Esophagus squamous epithelium (tissue), 4 donors: Measurements from ENCODE around the gene ZSWIM6.

ENCODE experiments used
- POLR2A ChIP-seq, 4 donors: fragments of 450-650 bp; IDR thresholded peaks; one replicate each; pipeline ENCODE4 v1.6.1; 2017; ENCODE audit warnings: antibody characterized with exemption in 4 of 4, mild to moderate bottlenecking in 4 of 4, moderate library complexity in 3 of 4
- TF ChIP-seq, protein P1 (sequence below), 6 experiments: fragments of 450-650 bp in 4 of 6; fragments of 200-600 bp in 2 of 6; sonication (generic) in 2 of 6; IDR thresholded peaks; one replicate each; pipeline ENCODE4 v1.5.1; 2016 to 2019; ENCODE audit warnings: antibody characterized with exemption in 6 of 6, mild to moderate bottlenecking in 4 of 6, moderate library complexity in 4 of 6

- no peak for TF ChIP-seq POLR2A (IDR thresholded peaks at IDR 0.05)
- TF ChIP-seq, protein P1, sequence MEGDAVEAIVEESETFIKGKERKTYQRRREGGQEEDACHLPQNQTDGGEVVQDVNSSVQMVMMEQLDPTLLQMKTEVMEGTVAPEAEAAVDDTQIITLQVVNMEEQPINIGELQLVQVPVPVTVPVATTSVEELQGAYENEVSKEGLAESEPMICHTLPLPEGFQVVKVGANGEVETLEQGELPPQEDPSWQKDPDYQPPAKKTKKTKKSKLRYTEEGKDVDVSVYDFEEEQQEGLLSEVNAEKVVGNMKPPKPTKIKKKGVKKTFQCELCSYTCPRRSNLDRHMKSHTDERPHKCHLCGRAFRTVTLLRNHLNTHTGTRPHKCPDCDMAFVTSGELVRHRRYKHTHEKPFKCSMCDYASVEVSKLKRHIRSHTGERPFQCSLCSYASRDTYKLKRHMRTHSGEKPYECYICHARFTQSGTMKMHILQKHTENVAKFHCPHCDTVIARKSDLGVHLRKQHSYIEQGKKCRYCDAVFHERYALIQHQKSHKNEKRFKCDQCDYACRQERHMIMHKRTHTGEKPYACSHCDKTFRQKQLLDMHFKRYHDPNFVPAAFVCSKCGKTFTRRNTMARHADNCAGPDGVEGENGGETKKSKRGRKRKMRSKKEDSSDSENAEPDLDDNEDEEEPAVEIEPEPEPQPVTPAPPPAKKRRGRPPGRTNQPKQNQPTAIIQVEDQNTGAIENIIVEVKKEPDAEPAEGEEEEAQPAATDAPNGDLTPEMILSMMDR (IDR thresholded peaks at IDR 0.05) = no peak
These were observed 243.5 kb downstream of the ZSWIM6 start for GRCh38 chr5:61575581-61575980.
